ENCODE measurements around the gene SARNP.
A peak's percentile ranks its signal among the peaks of the same experiment; 100 is the strongest.

The SARNP gene

GRCh38 chr12:55727643-55728185 is 89.8 kb downstream of the SARNP start:
- DNase-seq (ENCODE audit: extremely low read depth in 1 of 2, low read depth in 1 of 2) = no peak

- DNase-seq (ENCODE audit: extremely low read depth in 1 of 2, low read depth in 1 of 2) = no peak
These were observed 90.6 kb downstream of the SARNP start for GRCh38 chr12:55726971-55727370.

GRCh38 chr12:55725556-55725955 is 92.0 kb downstream of the SARNP start:
- no peak for DNase-seq (ENCODE audit: extremely low read depth in 1 of 2, low read depth in 1 of 2)

GRCh38 chr12:55724940-55725309 is 92.6 kb downstream of the SARNP start:
- DNase-seq (ENCODE audit: extremely low read depth in 1 of 2, low read depth in 1 of 2) = no peak

DNA sequence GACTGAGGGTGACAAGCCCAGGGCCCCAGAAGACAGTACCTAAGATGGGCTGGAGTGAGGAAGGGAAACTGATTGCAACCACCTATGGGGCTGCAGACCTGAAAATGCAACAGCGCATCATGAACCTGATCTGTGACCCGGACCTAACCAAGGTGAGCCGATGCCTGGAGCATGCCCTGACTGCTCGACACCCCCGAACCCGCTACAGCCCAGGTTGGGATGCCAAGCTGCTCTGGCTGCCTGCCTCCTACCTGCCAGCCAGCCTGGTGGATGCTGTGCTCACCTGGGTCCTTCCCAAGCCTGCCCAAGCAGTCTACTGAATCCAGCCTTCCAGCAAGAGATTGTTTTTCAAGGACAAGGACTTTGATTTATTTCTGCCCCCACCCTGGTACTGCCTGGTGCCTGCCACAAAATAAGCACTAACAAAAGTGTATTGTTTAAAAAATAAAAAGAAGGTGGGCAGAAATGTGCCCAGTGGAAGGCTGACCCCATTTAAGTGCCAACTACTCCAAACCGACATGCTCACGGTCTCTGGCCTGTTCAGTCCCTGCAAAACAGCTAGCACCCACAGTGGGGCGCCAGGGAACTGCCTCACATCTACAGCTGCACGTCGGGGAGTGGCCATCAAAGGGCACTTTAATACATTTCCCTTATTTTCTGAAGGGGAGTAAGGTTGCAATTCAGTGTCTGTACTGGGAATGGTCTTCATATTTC is 93.1 kb downstream of the SARNP start:
- peak in 1 of 2 donors; percentile 37 for DNase-seq (ENCODE audit: extremely low read depth in 1 of 2, low read depth in 1 of 2)

DNA sequence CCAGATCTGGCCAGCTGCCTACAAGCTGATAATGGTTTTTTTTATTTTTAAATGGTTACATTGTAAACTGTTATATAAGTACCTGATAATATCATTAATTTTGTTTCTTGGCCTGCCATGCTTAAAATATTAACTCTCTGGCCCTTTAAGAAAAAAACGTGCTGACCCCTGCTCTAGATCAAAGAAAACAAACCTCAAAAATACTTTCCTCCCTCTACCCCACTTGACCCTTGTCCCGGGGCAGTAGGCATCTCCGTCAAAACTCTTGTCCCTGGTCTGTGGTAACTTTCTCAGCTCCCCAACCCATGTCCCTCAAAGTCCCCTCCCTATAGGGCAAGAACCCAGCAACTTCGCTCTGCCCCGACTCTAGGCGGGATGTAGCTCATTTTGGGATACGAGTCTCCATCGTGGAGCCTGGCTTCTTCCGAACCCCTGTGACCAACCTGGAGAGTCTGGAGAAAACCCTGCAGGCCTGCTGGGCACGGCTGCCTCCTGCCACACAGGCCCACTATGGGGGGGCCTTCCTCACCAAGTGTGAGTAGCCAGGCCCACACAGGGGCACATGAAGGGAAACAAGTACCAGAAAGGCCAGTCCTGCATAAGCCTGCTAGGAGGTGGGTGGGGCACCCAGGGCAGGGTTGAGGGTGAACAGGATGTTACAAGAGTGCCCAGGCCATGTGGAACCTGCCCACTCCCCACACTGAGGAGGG is 93.9 kb downstream of the SARNP start:
- DNase-seq (ENCODE audit: extremely low read depth in 1 of 2, low read depth in 1 of 2) = no peak

DNA sequence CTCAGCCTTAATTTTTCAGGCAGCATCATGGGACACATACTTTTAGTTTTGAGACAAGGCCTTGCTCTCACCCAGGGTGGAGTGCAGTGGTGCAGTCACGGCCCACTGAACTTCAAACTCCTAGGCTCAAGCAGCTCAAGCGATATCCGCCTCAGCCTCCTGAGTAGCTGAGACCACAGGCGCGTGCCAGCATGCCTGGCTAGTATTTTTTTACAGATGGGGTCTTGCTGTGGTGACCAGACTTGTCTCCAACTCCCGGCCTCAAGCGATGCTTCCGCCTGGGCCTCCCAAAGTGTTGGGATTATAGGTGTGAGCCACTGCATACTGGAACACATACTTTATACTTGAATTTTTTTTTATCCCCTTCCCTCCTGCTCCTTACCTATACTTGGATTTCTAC is 94.6 kb downstream of the SARNP start:
- DNase-seq (ENCODE audit: extremely low read depth in 1 of 2, low read depth in 1 of 2) = no peak

DNA sequence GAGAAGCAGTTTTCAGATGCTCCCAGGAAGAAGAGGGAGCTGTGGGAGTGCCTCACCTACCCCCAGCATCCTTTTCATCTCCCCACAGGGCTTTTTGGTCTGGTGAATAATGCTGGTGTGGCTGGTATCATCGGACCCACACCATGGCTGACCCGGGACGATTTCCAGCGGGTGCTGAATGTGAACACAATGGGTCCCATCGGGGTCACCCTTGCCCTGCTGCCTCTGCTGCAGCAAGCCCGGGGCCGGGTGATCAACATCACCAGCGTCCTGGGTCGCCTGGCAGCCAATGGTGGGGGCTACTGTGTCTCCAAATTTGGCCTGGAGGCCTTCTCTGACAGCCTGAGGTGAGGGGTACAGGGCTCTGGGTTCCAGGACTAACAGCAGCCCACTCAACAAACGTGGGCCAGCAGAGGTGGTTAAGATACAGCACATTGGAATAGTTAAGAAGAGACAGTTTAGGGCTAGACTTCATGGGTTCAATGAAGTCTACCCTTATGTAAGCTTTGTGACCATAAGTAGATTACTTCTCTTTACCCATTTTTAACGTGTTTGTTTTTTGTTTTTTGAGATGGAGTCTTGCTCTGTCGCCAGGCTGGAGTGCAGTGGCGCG is 95.8 kb downstream of the SARNP start:
- DNase-seq (ENCODE audit: extremely low read depth in 1 of 2, low read depth in 1 of 2) = no peak

GRCh38 chr12:55720894-55721444 is 96.6 kb downstream of the SARNP start:
- DNase-seq (ENCODE audit: extremely low read depth in 1 of 2, low read depth in 1 of 2) = no peak

- DNase-seq (ENCODE audit: extremely low read depth in 1 of 2, low read depth in 1 of 2) = no peak
These were observed 97.4 kb downstream of the SARNP start, which contains the start of gene RDH5 for GRCh38 chr12:55720071-55720564. RDH5 (plus strand) TSS chr12:55720393; CDS start chr12:55721185, 792 bp downstream.

DNA sequence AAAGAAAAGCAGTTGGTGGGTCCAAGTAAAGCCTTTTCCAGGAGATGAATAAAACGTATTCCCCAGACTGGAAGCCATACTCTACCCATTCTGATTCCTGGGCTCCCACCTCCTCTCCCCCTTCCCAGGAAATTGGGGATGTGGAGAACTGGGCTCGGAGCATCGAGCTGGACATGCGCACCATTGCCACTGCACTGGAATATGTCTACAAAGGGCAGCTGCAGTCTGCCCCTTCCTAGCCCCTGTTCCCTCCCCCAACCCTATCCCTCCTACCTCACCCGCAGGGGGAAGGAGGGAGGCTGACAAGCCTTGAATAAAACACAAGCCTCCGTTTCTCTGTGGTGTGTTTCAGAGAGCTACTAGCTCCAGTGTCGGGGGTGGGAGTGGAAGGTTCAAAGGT is 98.2 kb downstream of the SARNP start:
- DNase-seq (ENCODE audit: extremely low read depth in 1 of 2, low read depth in 1 of 2) = no peak

- DNase-seq (ENCODE audit: extremely low read depth in 1 of 2, low read depth in 1 of 2) = no peak
These were observed 98.8 kb downstream of the SARNP start for GRCh38 chr12:55718624-55719275.

DNA sequence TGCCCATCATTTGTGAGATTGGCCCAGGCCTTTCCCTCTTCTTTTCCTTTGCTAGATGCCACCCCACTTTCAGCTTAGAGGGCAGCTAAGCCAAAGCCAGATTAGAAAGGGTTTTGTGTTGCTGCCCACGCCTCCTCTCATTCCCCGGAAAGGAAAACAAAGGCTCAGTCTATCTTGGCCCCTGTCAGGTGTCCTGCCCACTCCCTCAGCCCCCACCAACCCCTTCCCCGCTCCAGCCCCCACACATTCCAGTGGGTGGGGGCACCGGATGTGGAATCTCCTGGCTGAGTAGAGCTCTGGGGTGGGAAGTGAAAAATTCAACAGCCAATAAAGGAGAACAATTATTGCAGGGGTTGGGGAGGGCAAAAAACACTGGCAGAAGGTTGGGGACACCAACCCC is 99.5 kb downstream of the SARNP start:
- DNase-seq (ENCODE audit: extremely low read depth in 1 of 2, low read depth in 1 of 2) = no peak

- DNase-seq (ENCODE audit: extremely low read depth in 1 of 2, low read depth in 1 of 2) = no peak
These were observed 100.2 kb downstream of the SARNP start for GRCh38 chr12:55717011-55718007.

DNA sequence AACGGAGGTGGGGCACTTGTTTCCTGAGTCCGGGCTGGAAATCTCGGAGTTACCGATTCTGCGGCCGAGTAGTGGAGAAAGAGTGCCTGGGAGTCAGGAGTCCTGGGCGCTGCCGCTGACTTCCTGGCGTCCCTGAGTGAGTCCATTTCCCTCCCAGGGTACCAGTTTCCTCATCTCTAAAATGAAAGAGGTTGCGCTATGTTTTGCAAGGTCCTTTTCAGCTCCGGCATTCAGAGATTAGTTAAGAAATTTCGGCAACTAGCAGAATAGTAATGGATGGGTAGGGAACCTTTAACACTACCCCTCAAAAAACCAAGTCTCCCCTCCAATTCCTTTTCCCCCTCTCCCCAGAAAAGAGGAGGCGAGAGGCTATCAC is 101.0 kb downstream of the SARNP start:
- DNase-seq (ENCODE audit: extremely low read depth in 1 of 2, low read depth in 1 of 2) = no peak

DNA sequence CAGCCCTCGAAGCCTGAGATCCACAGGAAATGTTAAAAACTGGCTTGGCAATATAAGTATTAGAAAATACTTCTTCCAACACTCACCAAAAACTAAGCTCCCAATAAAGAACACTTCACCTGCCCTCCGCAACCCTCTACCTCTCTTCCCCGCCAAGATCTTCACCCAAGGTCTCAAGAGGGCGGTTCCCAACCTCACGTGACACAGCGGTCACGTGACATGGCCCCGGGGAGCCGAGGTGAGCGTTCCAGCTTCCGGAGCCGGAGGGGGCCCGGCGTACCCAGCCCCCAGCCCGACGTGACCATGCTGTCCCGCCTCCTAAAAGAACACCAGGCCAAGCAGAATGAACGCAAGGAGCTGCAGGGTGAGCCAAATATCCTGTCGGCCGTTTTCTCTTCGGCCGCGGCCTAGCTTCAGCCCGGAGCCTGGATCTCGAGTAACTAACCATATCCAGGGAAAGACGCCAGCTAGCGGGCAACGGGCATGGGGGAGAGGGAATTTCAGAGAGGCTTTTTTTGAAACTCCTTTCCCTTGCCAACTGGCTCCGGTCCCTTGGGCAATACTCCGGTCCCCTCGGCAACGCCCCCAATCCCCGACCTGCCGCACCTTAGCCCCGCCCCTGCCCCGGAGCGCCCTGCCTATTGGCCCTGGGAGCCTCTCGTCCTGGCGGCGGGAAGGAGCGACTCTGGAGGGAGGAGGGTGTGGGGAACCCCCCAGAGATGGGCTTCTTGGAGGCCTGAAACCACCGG is 101.5 kb downstream of the SARNP start, which contains the start of gene BLOC1S1:
BLOC1S1 (plus strand) TSS at position 214 of the 749 bp plus-strand sequence; CDS start at position 220, 6 bp downstream.
- DNase-seq (ENCODE audit: extremely low read depth in 1 of 2, low read depth in 1 of 2) = peak; percentile 71 to 85

DNA sequence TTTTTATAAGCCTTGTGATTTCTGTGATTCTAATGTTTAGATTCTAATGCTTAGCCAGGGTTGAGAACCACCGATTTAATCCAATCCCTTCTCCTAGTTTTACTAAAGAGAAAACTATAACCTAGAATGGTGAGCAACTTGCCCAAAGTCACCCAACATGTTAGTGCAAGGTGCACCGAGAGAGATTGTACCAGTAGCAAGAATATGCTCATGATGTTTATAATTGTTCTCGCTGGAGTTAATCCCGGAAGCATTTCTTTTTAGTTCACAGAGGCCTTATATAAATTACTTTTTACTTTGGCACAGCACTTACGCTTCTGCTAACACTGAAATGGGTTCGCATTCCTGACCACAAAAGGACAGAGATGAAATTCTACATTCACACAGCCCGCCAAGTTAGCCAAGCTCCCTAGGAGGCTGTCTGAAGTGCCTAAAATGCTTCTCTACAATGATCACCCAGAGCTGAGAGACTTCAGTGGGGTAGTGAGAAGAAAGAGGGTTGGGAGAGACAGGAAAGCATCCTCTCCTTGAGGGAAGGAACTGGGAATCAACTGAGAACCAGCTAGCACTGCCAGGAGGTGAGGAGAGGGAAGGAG is 102.3 kb downstream of the SARNP start:
- no peak for DNase-seq (ENCODE audit: extremely low read depth in 1 of 2, low read depth in 1 of 2)

DNA sequence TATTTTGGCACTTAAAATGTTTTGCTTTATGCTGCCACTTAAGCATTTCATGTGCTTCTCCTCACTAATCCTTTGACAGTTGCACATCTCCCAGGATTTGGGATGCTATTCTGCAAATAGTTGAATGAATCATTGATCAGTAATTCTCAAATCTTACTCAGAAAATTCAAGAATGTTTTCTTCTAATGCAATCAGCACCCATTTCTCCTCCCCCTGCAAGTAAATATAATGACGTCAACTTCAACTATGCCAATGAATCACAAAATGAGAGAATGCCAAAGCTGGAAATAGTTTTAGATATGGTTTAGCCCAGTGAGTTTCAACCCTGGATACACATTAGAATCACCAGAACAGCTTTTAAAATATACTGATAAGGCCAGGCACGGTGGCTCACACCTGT is 103.8 kb downstream of the SARNP start:
- no peak for DNase-seq (ENCODE audit: extremely low read depth in 1 of 2, low read depth in 1 of 2)

All from activated CD8-positive, alpha-beta memory T cell treated with anti-CD3 and anti-CD28 coated beads for 1 hour (primary cell).